CD8-positive, alpha-beta memory T cell (primary cell): ENCODE results near the gene IQSEC1. TPM values are rescaled to one million over a fixed set of nuclear protein-coding genes. Genes with fewer than 3 reads are reported as not detected.

Experiments
- CTCF ChIA-PET: fragments of 350-600 bp; sonication (Branson Sonifier 250); formaldehyde crosslinking; loops from one replicate; lab custom pipeline; 2021; ENCODE audit warnings: antibody characterized with exemption; lab: Charles Lee
- POLR2A ChIA-PET: fragments of 350-600 bp; sonication (Branson Sonifier 250); formaldehyde crosslinking; loops from one replicate; lab custom pipeline; 2021; ENCODE audit warnings: antibody characterized with exemption; lab: Charles Lee
- DNase-seq, 5 donors: peaks; one replicate each; pipeline versions ENCODE4 v3.0.0 to v3.0.0-alpha.2; 2020 to 2022; ENCODE audit warnings: mixed read lengths in 1 of 5
- H3K27ac ChIP-seq: one replicate; pipeline ENCODE4 v1.7.0; 2013; ENCODE audit warnings: low read depth, mild to moderate bottlenecking, low read length, moderate library complexity
- H3K27me3 ChIP-seq: 2 replicates; pipeline ENCODE4 v1.7.0; 2013; ENCODE audit warnings: low read length, mild to moderate bottlenecking; ENCODE audit not compliant: insufficient read depth, poor library complexity, severe bottlenecking
- H3K36me3 ChIP-seq: 2 replicates; pipeline ENCODE4 v1.7.0; 2013; ENCODE audit warnings: mild to moderate bottlenecking, low read length, moderate library complexity; ENCODE audit not compliant: insufficient read depth
- H3K4me1 ChIP-seq: 2 replicates; pipeline ENCODE4 v1.7.0; 2013; ENCODE audit warnings: mild to moderate bottlenecking, low read length, moderate library complexity; ENCODE audit not compliant: insufficient read depth
- H3K4me3 ChIP-seq: 2 replicates; pipeline ENCODE4 v1.7.0; 2013; ENCODE audit warnings: mild to moderate bottlenecking, low read length
- H3K9me3 ChIP-seq: 2 replicates; pipeline ENCODE4 v1.7.0; 2013; ENCODE audit warnings: mild to moderate bottlenecking, low read length
- H3K27ac Mint-ChIP-seq, 8 donors: one replicate each; pipeline ENCODE4 v1.8.0; 2020 to 2021; ENCODE audit warnings: mixed read lengths in 8 of 8, mild to moderate bottlenecking in 6 of 8, inconsistent platforms in 3 of 8, moderate library complexity in 3 of 8
- H3K27me3 Mint-ChIP-seq, 2 donors: one replicate each; pipeline ENCODE4 v1.8.0; 2020 to 2021; ENCODE audit warnings: mixed read lengths in 2 of 2, mild to moderate bottlenecking in 1 of 2, moderate library complexity in 1 of 2
- H3K36me3 Mint-ChIP-seq, 3 donors: one replicate each; pipeline ENCODE4 v1.8.0; 2020 to 2021; ENCODE audit warnings: mixed read lengths in 3 of 3, inconsistent platforms in 1 of 3, mild to moderate bottlenecking in 1 of 3
- H3K4me1 Mint-ChIP-seq, 3 donors: one replicate each; pipeline ENCODE4 v1.8.0; 2020 to 2021; ENCODE audit warnings: mixed read lengths in 3 of 3, inconsistent platforms in 1 of 3, mild to moderate bottlenecking in 1 of 3
- H3K4me3 Mint-ChIP-seq, 7 donors: one replicate each; pipeline ENCODE4 v1.8.0; 2020 to 2021; ENCODE audit warnings: mixed read lengths in 7 of 7, mild to moderate bottlenecking in 6 of 7, moderate library complexity in 4 of 7, inconsistent platforms in 2 of 7
- H3K9me3 Mint-ChIP-seq, 5 donors: one replicate each; pipeline ENCODE4 v1.8.0; 2020 to 2022; ENCODE audit warnings: mixed read lengths in 5 of 5, mild to moderate bottlenecking in 3 of 5, moderate library complexity in 2 of 5, inconsistent platforms in 1 of 5
- polyA plus RNA-seq: library from polyadenylated mRNA; unstranded; fragments of 300-500 nt; fragmentation: Illumina TruSeq; gene quantifications from one replicate; pipeline ENCODE4 v1.2.3, GENCODE V29; 2021
- total RNA-seq, 2 experiments: library from RNA; stranded (reverse); gene quantifications; one replicate each; pipeline ENCODE4 v1.2.3, GENCODE V29; 2021

Gene IQSEC1
- total and polyA plus RNA-seq, 3 experiments from 2014 or later, result 18.5 to 33.7 (median 19.8) TPM

- peak in 3 of 5 donors; percentile 45 to 69 (median 57) for DNase-seq
- H3K4me3 Mint-ChIP-seq, result peak overlapping the region in 5 of 7 donors; percentile 15 to 49 (median 33)
- no peaks in the 10 kb centered on the region for H3K36me3 Mint-ChIP-seq
- no peaks in the 10 kb centered on the region for H3K9me3 ChIP-seq
- peaks cover 12% of the 10 kb centered on the region for H3K4me1 ChIP-seq
- POLR2A ChIA-PET, result no interaction called here
- H3K27ac Mint-ChIP-seq, result peak overlapping the region; percentile 42 to 87 (median 68)
- H3K36me3 ChIP-seq, result no peaks in the 10 kb centered on the region
- CTCF ChIA-PET, result interaction anchor here (1.4 kb wide), 1 partner anchor 14 kb away, joined by 3 read pairs; no protein-coding TSS in a partner anchor
- peaks cover 5% of the 10 kb centered on the region for H3K27me3 ChIP-seq
- H3K9me3 Mint-ChIP-seq, result no peaks in the 10 kb centered on the region
- peaks cover 6 to 18% of the 10 kb centered on the region in 2 donors for H3K27me3 Mint-ChIP-seq
- no peak overlapping the region for H3K27ac ChIP-seq
- H3K4me3 ChIP-seq, result no peak overlapping the region
- H3K4me1 Mint-ChIP-seq, result peaks cover 7 to 14% (median 7%) of the 10 kb centered on the region in 3 donors
Measured at GRCh38 chr3:13110678-13111116, 37.5 kb upstream of the IQSEC1 start.

GRCh38 chr3:13109516-13109915, 36.3 kb upstream of the IQSEC1 start:
- no peaks in the 10 kb centered on the region for H3K9me3 Mint-ChIP-seq
- H3K27ac ChIP-seq, result no peak overlapping the region
- no peak overlapping the region for H3K4me3 ChIP-seq
- no peak overlapping the region for H3K4me3 Mint-ChIP-seq
- DNase-seq, result peak in 1 of 5 donors; percentile 19
- peaks cover 5% of the 10 kb centered on the region for H3K27me3 ChIP-seq
- peaks cover 12% of the 10 kb centered on the region for H3K4me1 ChIP-seq
- ChIA-PET POLR2A (no interaction called here), CTCF (interaction anchor here (0.6 kb wide), 1 partner anchor 214 kb away, joined by 3 read pairs; no protein-coding TSS in a partner anchor)
- peaks cover 7 to 14% (median 7%) of the 10 kb centered on the region in 3 donors for H3K4me1 Mint-ChIP-seq
- no peaks in the 10 kb centered on the region for H3K36me3 Mint-ChIP-seq
- H3K9me3 ChIP-seq, result no peaks in the 10 kb centered on the region
- peaks cover 6 to 18% of the 10 kb centered on the region in 2 donors for H3K27me3 Mint-ChIP-seq
- H3K27ac Mint-ChIP-seq, result peak overlapping the region in 1 of 8 donors; percentile 79
- no peaks in the 10 kb centered on the region for H3K36me3 ChIP-seq

- H3K9me3 Mint-ChIP-seq, result no peaks in the 10 kb centered on the region
- no peak overlapping the region for H3K4me3 Mint-ChIP-seq
- Histone ChIP-seq H3K4me1 (peaks cover 12% of the 10 kb centered on the region), H3K36me3 (no peaks in the 10 kb centered on the region), H3K4me3 (no peak overlapping the region), H3K27ac (no peak overlapping the region), H3K27me3 (peaks cover 5% of the 10 kb centered on the region), H3K9me3 (no peaks in the 10 kb centered on the region)
- H3K27me3 Mint-ChIP-seq, result peaks cover 6 to 18% of the 10 kb centered on the region in 2 donors
- H3K36me3 Mint-ChIP-seq, result no peaks in the 10 kb centered on the region
- POLR2A ChIA-PET, result no interaction called here
- no peak overlapping the region for H3K27ac Mint-ChIP-seq
- DNase-seq, result peak in 1 of 5 donors; percentile 19
- CTCF ChIA-PET, result no interaction called here
- H3K4me1 Mint-ChIP-seq, result peaks cover 7 to 14% (median 7%) of the 10 kb centered on the region in 3 donors
Measured at GRCh38 chr3:13108861-13109260, 35.6 kb upstream of the IQSEC1 start.

GRCh38 chr3:13107661-13108060, 34.4 kb upstream of the IQSEC1 start:
- CTCF ChIA-PET, result interaction anchor here (1.8 kb wide), 1 partner anchor 15 kb away, joined by 6 read pairs; no protein-coding TSS in a partner anchor
- Mint-ChIP-seq H3K27me3 (peaks cover 6 to 12% of the 10 kb centered on the region in 2 donors), H3K4me1 (peaks cover 7 to 14% (median 7%) of the 10 kb centered on the region in 3 donors), H3K9me3 (no peaks in the 10 kb centered on the region), H3K36me3 (no peaks in the 10 kb centered on the region), H3K4me3 (no peak overlapping the region), H3K27ac (no peak overlapping the region)
- POLR2A ChIA-PET, result no interaction called here
- no peaks in the 10 kb centered on the region for H3K36me3 ChIP-seq
- H3K9me3 ChIP-seq, result no peaks in the 10 kb centered on the region
- H3K27me3 ChIP-seq, result peaks cover 5% of the 10 kb centered on the region
- H3K4me3 ChIP-seq, result no peak overlapping the region
- H3K4me1 ChIP-seq, result peaks cover 12% of the 10 kb centered on the region
- H3K27ac ChIP-seq, result no peak overlapping the region
- DNase-seq, result peak in 1 of 5 donors; percentile 34

- no peak overlapping the region for H3K27ac Mint-ChIP-seq
- DNase-seq, result no peak
- Histone ChIP-seq H3K4me1 (peaks cover 12% of the 10 kb centered on the region), H3K4me3 (no peak overlapping the region), H3K36me3 (no peaks in the 10 kb centered on the region), H3K27ac (no peak overlapping the region), H3K27me3 (no peaks in the 10 kb centered on the region), H3K9me3 (no peaks in the 10 kb centered on the region)
- no peak overlapping the region for H3K4me3 Mint-ChIP-seq
- peaks cover 7 to 10% (median 7%) of the 10 kb centered on the region in 3 donors for H3K4me1 Mint-ChIP-seq
- POLR2A ChIA-PET, result no interaction called here
- peaks cover 2 to 4% of the 10 kb centered on the region in 2 donors for H3K27me3 Mint-ChIP-seq
- H3K36me3 Mint-ChIP-seq, result no peaks in the 10 kb centered on the region
- CTCF ChIA-PET, result interaction anchor here (1.8 kb wide), 1 partner anchor 14 kb away, joined by 6 read pairs; no protein-coding TSS in a partner anchor
- H3K9me3 Mint-ChIP-seq, result no peaks in the 10 kb centered on the region
Measured at GRCh38 chr3:13106308-13107001, 33.2 kb upstream of the IQSEC1 start.

- Mint-ChIP-seq H3K27ac (no peak overlapping the region), H3K27me3 (peaks cover 2 to 4% of the 10 kb centered on the region in 2 donors), H3K4me3 (no peak overlapping the region), H3K4me1 (peaks cover 5 to 7% (median 5%) of the 10 kb centered on the region in 3 donors), H3K36me3 (no peaks in the 10 kb centered on the region), H3K9me3 (no peaks in the 10 kb centered on the region)
- Histone ChIP-seq H3K27ac (no peak overlapping the region), H3K36me3 (no peaks in the 10 kb centered on the region), H3K4me3 (no peak overlapping the region), H3K9me3 (no peaks in the 10 kb centered on the region), H3K27me3 (no peaks in the 10 kb centered on the region), H3K4me1 (peaks cover 7% of the 10 kb centered on the region)
- ChIA-PET CTCF (no interaction called here), POLR2A (no interaction called here)
- no peak for DNase-seq
Measured at GRCh38 chr3:13105896-13106250, 32.6 kb upstream of the IQSEC1 start.

- Histone ChIP-seq H3K4me1 (peaks cover 1% of the 10 kb centered on the region), H3K27me3 (no peaks in the 10 kb centered on the region), H3K4me3 (no peak overlapping the region), H3K9me3 (no peaks in the 10 kb centered on the region), H3K27ac (no peak overlapping the region), H3K36me3 (no peaks in the 10 kb centered on the region)
- POLR2A ChIA-PET, result no interaction called here
- H3K9me3 Mint-ChIP-seq, result no peaks in the 10 kb centered on the region
- H3K36me3 Mint-ChIP-seq, result no peaks in the 10 kb centered on the region
- no peak overlapping the region for H3K4me3 Mint-ChIP-seq
- DNase-seq, result peak in 1 of 5 donors; percentile 21
- CTCF ChIA-PET, result no interaction called here
- peaks cover 0 to 1% (median 0%) of the 10 kb centered on the region in 3 donors for H3K4me1 Mint-ChIP-seq
- H3K27me3 Mint-ChIP-seq, result peaks cover 2 to 4% of the 10 kb centered on the region in 2 donors
- H3K27ac Mint-ChIP-seq, result peak overlapping the region in 1 of 8 donors; percentile 81
Measured at GRCh38 chr3:13105181-13105895, 32.1 kb upstream of the IQSEC1 start.

- Mint-ChIP-seq H3K36me3 (no peaks in the 10 kb centered on the region), H3K9me3 (no peaks in the 10 kb centered on the region), H3K4me3 (no peak overlapping the region), H3K4me1 (no peaks in the 10 kb centered on the region), H3K27ac (no peak overlapping the region), H3K27me3 (peaks cover 2 to 4% of the 10 kb centered on the region in 2 donors)
- H3K4me1 ChIP-seq, result no peaks in the 10 kb centered on the region
- H3K27me3 ChIP-seq, result no peaks in the 10 kb centered on the region
- ChIA-PET CTCF (interaction anchor here (0.6 to 1.8 kb wide), 2 partner anchors 12 to 106 kb away, joined by 3 to 8 read pairs; no protein-coding TSS in a partner anchor), POLR2A (no interaction called here)
- no peaks in the 10 kb centered on the region for H3K36me3 ChIP-seq
- H3K27ac ChIP-seq, result no peak overlapping the region
- no peak overlapping the region for H3K4me3 ChIP-seq
- peak in 1 of 5 donors; percentile 33 for DNase-seq
- H3K9me3 ChIP-seq, result no peaks in the 10 kb centered on the region
Measured at GRCh38 chr3:13104511-13104910, 31.3 kb upstream of the IQSEC1 start.
